K562 (cell line): ENCODE measurements around the gene TRAF5. TPM values are rescaled to one million over a fixed set of nuclear protein-coding genes. Genes with fewer than 3 reads are reported as not detected.

Experiments used
- ATF7 ChIP-seq: fragments of 450-650 bp; IDR thresholded peaks from 2 replicates; pipeline ENCODE4 v1.7.1; 2014; ENCODE audit warnings: mild to moderate bottlenecking, moderate library complexity
- BRD4 ChIP-seq: fragments of 200-600 bp; sonication (generic); IDR thresholded peaks from 2 replicates; pipeline ENCODE4 v1.6.1; 2017; ENCODE audit warnings: inconsistent platforms
- ELF4 ChIP-seq: fragments of 450-650 bp; formaldehyde crosslinking; IDR thresholded peaks from 2 replicates; pipeline ENCODE4 v1.4.0; 2022; ENCODE audit warnings: missing genetic modification characterization
- GTF2A2 ChIP-seq: IDR thresholded peaks from 2 replicates; pipeline ENCODE4 v1.6.1; 2016; ENCODE audit warnings: mild to moderate bottlenecking, missing genetic modification characterization, missing compliant biosample characterization
- MAFK ChIP-seq: IDR thresholded peaks from 2 replicates; pipeline ENCODE4 v1.6.1; 2011; ENCODE audit warnings: low read length, improper control_type of control experiment
- NEUROD1 ChIP-seq: fragments of 150-350 bp; IDR thresholded peaks from 2 replicates; pipeline ENCODE4 v1.6.1; 2014; ENCODE audit warnings: borderline replicate concordance, low read length, low read depth; ENCODE audit not compliant: partially characterized antibody
- OTX1 ChIP-seq: fragments of 450-650 bp; formaldehyde crosslinking; IDR thresholded peaks from 2 replicates; pipeline ENCODE4 v1.4.0; 2022; ENCODE audit warnings: mild to moderate bottlenecking
- SAP30 ChIP-seq: fragments of 200-600 bp; sonication (generic); IDR thresholded peaks from 2 replicates; pipeline ENCODE4 v1.6.1; 2012; ENCODE audit warnings: borderline replicate concordance, low read depth, mild to moderate bottlenecking, moderate library complexity, low read length, control low read depth, inconsistent platforms; ENCODE audit not compliant: insufficient read depth, poor library complexity, severe bottlenecking
- TARDBP ChIP-seq: fragments of 450-650 bp; IDR thresholded peaks from 2 replicates; pipeline ENCODE4 v1.6.1; 2016
- XRCC4 ChIP-seq: IDR thresholded peaks from one replicate; pipeline ENCODE4 v1.6.1; 2011; ENCODE audit not compliant: insufficient read depth, insufficient read length; ENCODE audit errors: extremely low read depth
- ZBTB7A ChIP-seq: IDR thresholded peaks from 2 replicates; pipeline ENCODE4 v1.6.1; 2011; ENCODE audit warnings: low read depth, mild to moderate bottlenecking, low read length, moderate library complexity, borderline replicate concordance; ENCODE audit not compliant: control insufficient read depth
- ZNF3 ChIP-seq: fragments of 250-450 bp; sonication (Bioruptor Pico); IDR thresholded peaks from 2 replicates; pipeline ENCODE4 v1.5.0; 2021; ENCODE audit warnings: mild to moderate bottlenecking, moderate library complexity
- ZNF316 ChIP-seq: fragments of 450-650 bp; IDR thresholded peaks from 2 replicates; pipeline ENCODE4 v1.6.1; 2016
- ZNF431 ChIP-seq: sonication (generic); formaldehyde crosslinking; IDR thresholded peaks from 2 replicates; pipeline ENCODE4 v1.8.0; 2022; ENCODE audit warnings: mild to moderate bottlenecking, missing genetic modification reagents
- polyA plus RNA-seq, 8 experiments: library from polyadenylated mRNA; depleted of rRNA in 4 of 8; stranded (reverse) in 5 of 8; unstranded in 3 of 8; fragments of >200 nt; fragmentation: Nextera tagmentation in 2 of 8; fragmentation: Illumina TruSeq in 1 of 8; extraction: Ambion mirVana in 2 of 8; extraction: Trizol in 1 of 8; gene quantifications; 2 replicates each; pipeline versions ENCODE4 v1.2.1 to v1.2.3, GENCODE V29; 2011 to 2014; ENCODE audit warnings: inconsistent platforms in 1 of 8, missing spikeins in 1 of 8
- total RNA-seq, 7 experiments: library from RNA; depleted of rRNA in 6 of 7; stranded (reverse); fragments of >200 nt in 6 of 7; fragmentation: Illumina TruSeq in 2 of 7; extraction: Trizol in 2 of 7; gene quantifications; 2 replicates each; pipeline versions ENCODE4 v1.2.1 to v1.2.3, GENCODE V29; 2011 to 2021; ENCODE audit warnings: low replicate concordance in 1 of 7
- TF ChIP-seq, protein P1 (sequence below): fragments of 450-650 bp; IDR thresholded peaks from 2 replicates; pipeline ENCODE4 v1.6.1; 2018; ENCODE audit not compliant: partially characterized antibody
- TF ChIP-seq, protein P2 (sequence below), 2 experiments: fragments of 200-800 bp in 1 of 2; sonication (Bioruptor generic) in 1 of 2; sonication (generic) in 1 of 2; formaldehyde crosslinking in 1 of 2; IDR thresholded peaks in 1 of 2; conservative IDR thresholded peaks in 1 of 2; 2 replicates each; pipeline versions ENCODE4 v1.5.0 to v1.6.1; 2016 to 2020; ENCODE audit warnings: missing compliant biosample characterization in 1 of 2, missing genetic modification characterization in 1 of 2, missing genetic modification reagents in 1 of 2
- TF ChIP-seq, protein P3 (sequence below): fragments of 250-450 bp; sonication (Bioruptor Pico); IDR thresholded peaks from 2 replicates; pipeline ENCODE4 v1.4.0; 2020; ENCODE audit warnings: mild to moderate bottlenecking
- TF ChIP-seq, protein P4 (sequence below): sonication (generic); formaldehyde crosslinking; IDR thresholded peaks from 2 replicates; pipeline ENCODE4 v1.8.0; 2022; ENCODE audit warnings: missing genetic modification reagents, mild to moderate bottlenecking, borderline replicate concordance

TRAF5 gene
- total and polyA plus RNA-seq, 9 of the 15 experiments (the other 6 are each of a cell fraction or from before 2014, with no cell fraction given), result 2.0 to 9.3 (median 5.3) TPM

DNA sequence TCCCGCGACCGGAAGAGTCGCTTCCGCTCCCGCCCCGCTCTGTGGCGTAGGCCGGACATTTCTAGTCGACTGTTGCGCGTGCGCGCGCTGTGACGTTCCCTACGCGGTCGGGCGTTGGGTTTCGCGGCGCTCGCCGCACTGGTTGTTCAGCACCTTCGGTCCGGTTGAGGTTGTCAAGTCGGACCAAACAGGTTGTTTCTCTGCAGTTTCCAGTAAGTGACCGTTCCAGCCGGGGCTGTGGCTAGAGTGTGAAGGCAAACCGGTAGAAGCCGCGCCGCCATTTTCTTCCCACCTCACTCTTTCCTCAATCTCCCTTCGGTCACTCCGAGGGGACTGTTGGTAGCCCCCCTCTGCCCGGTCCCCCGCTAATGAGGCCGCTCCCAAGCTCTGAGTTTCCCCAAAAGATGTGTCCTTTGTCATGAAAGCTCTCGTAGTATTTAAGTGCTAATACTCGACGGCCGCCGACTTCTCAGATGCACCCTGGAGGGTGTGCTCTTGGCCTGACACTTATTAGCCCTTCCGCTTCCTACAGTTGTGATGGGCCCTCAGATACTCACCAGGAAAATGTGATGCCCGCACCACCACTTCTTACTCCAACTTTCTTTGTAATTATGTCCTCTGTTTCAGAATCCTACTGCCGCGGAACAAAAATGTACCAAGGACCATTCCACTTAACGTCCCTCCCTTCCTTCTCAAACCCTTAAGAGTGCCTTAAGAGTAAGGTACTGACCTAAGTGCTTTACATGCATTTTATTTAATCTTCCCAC, 56.3 kb downstream of the TRAF5 start (continued):
- TF ChIP-seq, protein P1, sequence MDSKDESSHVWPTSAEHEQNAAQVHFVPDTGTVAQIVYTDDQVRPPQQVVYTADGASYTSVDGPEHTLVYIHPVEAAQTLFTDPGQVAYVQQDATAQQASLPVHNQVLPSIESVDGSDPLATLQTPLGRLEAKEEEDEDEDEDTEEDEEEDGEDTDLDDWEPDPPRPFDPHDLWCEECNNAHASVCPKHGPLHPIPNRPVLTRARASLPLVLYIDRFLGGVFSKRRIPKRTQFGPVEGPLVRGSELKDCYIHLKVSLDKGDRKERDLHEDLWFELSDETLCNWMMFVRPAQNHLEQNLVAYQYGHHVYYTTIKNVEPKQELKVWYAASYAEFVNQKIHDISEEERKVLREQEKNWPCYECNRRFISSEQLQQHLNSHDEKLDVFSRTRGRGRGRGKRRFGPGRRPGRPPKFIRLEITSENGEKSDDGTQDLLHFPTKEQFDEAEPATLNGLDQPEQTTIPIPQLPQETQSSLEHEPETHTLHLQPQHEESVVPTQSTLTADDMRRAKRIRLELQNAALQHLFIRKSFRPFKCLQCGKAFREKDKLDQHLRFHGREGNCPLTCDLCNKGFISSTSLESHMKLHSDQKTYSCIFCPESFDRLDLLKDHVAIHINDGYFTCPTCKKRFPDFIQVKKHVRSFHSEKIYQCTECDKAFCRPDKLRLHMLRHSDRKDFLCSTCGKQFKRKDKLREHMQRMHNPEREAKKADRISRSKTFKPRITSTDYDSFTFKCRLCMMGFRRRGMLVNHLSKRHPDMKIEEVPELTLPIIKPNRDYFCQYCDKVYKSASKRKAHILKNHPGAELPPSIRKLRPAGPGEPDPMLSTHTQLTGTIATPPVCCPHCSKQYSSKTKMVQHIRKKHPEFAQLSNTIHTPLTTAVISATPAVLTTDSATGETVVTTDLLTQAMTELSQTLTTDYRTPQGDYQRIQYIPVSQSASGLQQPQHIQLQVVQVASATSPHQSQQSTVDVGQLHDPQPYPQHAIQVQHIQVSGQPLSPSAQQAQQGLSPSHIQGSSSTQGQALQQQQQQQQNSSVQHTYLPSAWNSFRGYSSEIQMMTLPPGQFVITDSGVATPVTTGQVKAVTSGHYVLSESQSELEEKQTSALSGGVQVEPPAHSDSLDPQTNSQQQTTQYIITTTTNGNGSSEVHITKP, result peak; percentile 55
- TF ChIP-seq ELF4 (CRISPR knock-in tag) (peak; percentile 40; the same call in 1 of the 2 replicates), ZNF3 (CRISPR knock-in tag) (no peak), OTX1 (CRISPR knock-in tag) (0 out of 2 replicates have a peak, but pooled peaks have one; percentile 36), GTF2A2 (tag) (peak; percentile 60; the same call in 1 of the 2 replicates), ZNF431 (no peak), TARDBP (peak; percentile 88; the same call in 1 of the 2 replicates), ZNF316 (no peak), NEUROD1 (peak; percentile 51), SAP30 (peak; percentile 56), ATF7 (peak; percentile 77), MAFK (peak; percentile 49; the same call in 1 of the 2 replicates), ZBTB7A (no peak), BRD4 (peak; percentile 82; the same call in 1 of the 2 replicates), XRCC4 (no peak)
- TF ChIP-seq, protein P2, sequence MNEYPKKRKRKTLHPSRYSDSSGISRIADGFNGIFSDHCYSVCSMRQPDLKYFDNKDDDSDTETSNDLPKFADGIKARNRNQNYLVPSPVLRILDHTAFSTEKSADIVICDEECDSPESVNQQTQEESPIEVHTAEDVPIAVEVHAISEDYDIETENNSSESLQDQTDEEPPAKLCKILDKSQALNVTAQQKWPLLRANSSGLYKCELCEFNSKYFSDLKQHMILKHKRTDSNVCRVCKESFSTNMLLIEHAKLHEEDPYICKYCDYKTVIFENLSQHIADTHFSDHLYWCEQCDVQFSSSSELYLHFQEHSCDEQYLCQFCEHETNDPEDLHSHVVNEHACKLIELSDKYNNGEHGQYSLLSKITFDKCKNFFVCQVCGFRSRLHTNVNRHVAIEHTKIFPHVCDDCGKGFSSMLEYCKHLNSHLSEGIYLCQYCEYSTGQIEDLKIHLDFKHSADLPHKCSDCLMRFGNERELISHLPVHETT (CRISPR knock-in tag; conservative IDR thresholded peaks at IDR 0.05 in 1 of 2, IDR thresholded peaks at IDR 0.05 in 1 of 2), result peak in 1 of 2 experiments; percentile 89; a peak in 2 of 4 replicates
- TF ChIP-seq, protein P3, sequence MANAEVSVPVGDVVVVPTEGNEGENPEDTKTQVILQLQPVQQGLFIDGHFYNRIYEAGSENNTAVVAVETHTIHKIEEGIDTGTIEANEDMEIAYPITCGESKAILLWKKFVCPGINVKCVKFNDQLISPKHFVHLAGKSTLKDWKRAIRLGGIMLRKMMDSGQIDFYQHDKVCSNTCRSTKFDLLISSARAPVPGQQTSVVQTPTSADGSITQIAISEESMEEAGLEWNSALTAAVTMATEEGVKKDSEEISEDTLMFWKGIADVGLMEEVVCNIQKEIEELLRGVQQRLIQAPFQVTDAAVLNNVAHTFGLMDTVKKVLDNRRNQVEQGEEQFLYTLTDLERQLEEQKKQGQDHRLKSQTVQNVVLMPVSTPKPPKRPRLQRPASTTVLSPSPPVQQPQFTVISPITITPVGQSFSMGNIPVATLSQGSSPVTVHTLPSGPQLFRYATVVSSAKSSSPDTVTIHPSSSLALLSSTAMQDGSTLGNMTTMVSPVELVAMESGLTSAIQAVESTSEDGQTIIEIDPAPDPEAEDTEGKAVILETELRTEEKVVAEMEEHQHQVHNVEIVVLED (CRISPR knock-in tag), result peak; percentile 92
- TF ChIP-seq, protein P4, sequence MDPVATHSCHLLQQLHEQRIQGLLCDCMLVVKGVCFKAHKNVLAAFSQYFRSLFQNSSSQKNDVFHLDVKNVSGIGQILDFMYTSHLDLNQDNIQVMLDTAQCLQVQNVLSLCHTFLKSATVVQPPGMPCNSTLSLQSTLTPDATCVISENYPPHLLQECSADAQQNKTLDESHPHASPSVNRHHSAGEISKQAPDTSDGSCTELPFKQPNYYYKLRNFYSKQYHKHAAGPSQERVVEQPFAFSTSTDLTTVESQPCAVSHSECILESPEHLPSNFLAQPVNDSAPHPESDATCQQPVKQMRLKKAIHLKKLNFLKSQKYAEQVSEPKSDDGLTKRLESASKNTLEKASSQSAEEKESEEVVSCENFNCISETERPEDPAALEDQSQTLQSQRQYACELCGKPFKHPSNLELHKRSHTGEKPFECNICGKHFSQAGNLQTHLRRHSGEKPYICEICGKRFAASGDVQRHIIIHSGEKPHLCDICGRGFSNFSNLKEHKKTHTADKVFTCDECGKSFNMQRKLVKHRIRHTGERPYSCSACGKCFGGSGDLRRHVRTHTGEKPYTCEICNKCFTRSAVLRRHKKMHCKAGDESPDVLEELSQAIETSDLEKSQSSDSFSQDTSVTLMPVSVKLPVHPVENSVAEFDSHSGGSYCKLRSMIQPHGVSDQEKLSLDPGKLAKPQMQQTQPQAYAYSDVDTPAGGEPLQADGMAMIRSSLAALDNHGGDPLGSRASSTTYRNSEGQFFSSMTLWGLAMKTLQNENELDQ (CRISPR knock-in tag), result 0 out of 2 replicates have a peak, but pooled peaks have one; percentile 83
